OCI-LY3 (cell line): Measurements from ENCODE around the gene PDZK1.

ENCODE experiments used
- EZH2phosphoT487 ChIP-seq: fragments of 200-600 bp; shearing (Covaris generic); IDR thresholded peaks from 2 replicates; pipeline ENCODE4 v1.6.1; 2018; ENCODE audit warnings: antibody characterized with exemption, mixed run types, low read depth
- TF ChIP-seq, protein P1 (sequence below): fragments of 200-600, 300-600 bp; sonication (generic); IDR thresholded peaks from 2 replicates; pipeline ENCODE4 v1.5.1; 2014; ENCODE audit warnings: antibody characterized with exemption, low read length, low read depth

- TF ChIP-seq, protein P1, sequence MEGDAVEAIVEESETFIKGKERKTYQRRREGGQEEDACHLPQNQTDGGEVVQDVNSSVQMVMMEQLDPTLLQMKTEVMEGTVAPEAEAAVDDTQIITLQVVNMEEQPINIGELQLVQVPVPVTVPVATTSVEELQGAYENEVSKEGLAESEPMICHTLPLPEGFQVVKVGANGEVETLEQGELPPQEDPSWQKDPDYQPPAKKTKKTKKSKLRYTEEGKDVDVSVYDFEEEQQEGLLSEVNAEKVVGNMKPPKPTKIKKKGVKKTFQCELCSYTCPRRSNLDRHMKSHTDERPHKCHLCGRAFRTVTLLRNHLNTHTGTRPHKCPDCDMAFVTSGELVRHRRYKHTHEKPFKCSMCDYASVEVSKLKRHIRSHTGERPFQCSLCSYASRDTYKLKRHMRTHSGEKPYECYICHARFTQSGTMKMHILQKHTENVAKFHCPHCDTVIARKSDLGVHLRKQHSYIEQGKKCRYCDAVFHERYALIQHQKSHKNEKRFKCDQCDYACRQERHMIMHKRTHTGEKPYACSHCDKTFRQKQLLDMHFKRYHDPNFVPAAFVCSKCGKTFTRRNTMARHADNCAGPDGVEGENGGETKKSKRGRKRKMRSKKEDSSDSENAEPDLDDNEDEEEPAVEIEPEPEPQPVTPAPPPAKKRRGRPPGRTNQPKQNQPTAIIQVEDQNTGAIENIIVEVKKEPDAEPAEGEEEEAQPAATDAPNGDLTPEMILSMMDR = peak; percentile 96
- no peak for TF ChIP-seq EZH2phosphoT487
These were observed 13.9 kb upstream of the PDZK1 start for GRCh38 chr1:145720878-145721671.
